ENCODE measurements around the gene PLPPR3.
A peak's percentile ranks its signal among the peaks of the same experiment; 100 is the strongest.

Gene PLPPR3

GRCh38 chr19:796692-797527 is 24.8 kb downstream of the PLPPR3 start, which contains the start of gene PTBP1:
Gene PTBP1, plus strand, starts transcription at chr19:797452. Its CDS starts 46 bp downstream, at chr19:797498.
- no peak for TF ChIP-seq CTCF (IDR thresholded peaks at IDR 0.05; ENCODE audit: borderline replicate concordance, insufficient read depth, low read depth, low read length)
- peak within 1 kb of the TSS; percentile 92 for H3K4me3 ChIP-seq (ENCODE audit: low read depth, low read length)

GRCh38 chr19:795691-796581 is 25.8 kb downstream of the PLPPR3 start:
- H3K4me3 ChIP-seq (ENCODE audit: low read depth, low read length), result peak overlapping the region; percentile 84
- no peak for TF ChIP-seq CTCF (IDR thresholded peaks at IDR 0.05; ENCODE audit: borderline replicate concordance, insufficient read depth, low read depth, low read length)

GRCh38 chr19:795073-795611 is 26.6 kb downstream of the PLPPR3 start:
- no peak for TF ChIP-seq CTCF (IDR thresholded peaks at IDR 0.05; ENCODE audit: borderline replicate concordance, insufficient read depth, low read depth, low read length)
- H3K4me3 ChIP-seq (ENCODE audit: low read depth, low read length), result no peak overlapping the region

- H3K4me3 ChIP-seq (ENCODE audit: low read depth, low read length), result no peak overlapping the region
- no peak for TF ChIP-seq CTCF (IDR thresholded peaks at IDR 0.05; ENCODE audit: borderline replicate concordance, insufficient read depth, low read depth, low read length)
Measured at GRCh38 chr19:793806-794205, 27.9 kb downstream of the PLPPR3 start.

GRCh38 chr19:792306-792885 is 29.4 kb downstream of the PLPPR3 start:
- no peak for TF ChIP-seq CTCF (IDR thresholded peaks at IDR 0.05; ENCODE audit: borderline replicate concordance, insufficient read depth, low read depth, low read length)

GRCh38 chr19:791567-792305 is 30.0 kb downstream of the PLPPR3 start:
- TF ChIP-seq CTCF (IDR thresholded peaks at IDR 0.05; ENCODE audit: borderline replicate concordance, insufficient read depth, low read depth, low read length), result no peak
- no peak overlapping the region for H3K4me3 ChIP-seq (ENCODE audit: low read depth, low read length)

More at GRCh38 chr19:792306-792885, 29.4 kb downstream of the PLPPR3 start:
- H3K4me3 ChIP-seq (ENCODE audit: low read depth, low read length), result no peak overlapping the region

Measured in GM12875 (cell line).